ENCODE data around the gene CHIA. TPM values are rescaled to one million over a fixed set of nuclear protein-coding genes. Genes with fewer than 3 reads are reported as not detected.

Gene CHIA
- total RNA-seq, 1 experiment from 2014 or later, result not detected

- H3K56ac ChIP-seq (ENCODE audit: insufficient read length, low read depth, low read length), result no peak overlapping the region
- H2BK12ac ChIP-seq (ENCODE audit: insufficient read length, low read depth, low read length), result no peak overlapping the region
- WGBS (ENCODE audit: extremely low coverage, insufficient read length, low lambda C conversion rate), result no CpG with 5 or more reads among the region's 2 CpGs
- H3K27me3 ChIP-seq (ENCODE audit: insufficient read depth, low read length), result no peaks in the 10 kb centered on the region
- Mint-ChIP-seq H3K27ac (no peak overlapping the region), H3K36me3 (ENCODE audit: insufficient read depth in 1 of 3, low read depth in 3 of 3) (no peaks in the 10 kb centered on the region), H3K27me3 (ENCODE audit: low read depth) (peaks cover under 1% of the 10 kb centered on the region; the same call in 1 of the 2 replicates), H3K4me1 (no peaks in the 10 kb centered on the region), H3K9me3 (no peaks in the 10 kb centered on the region), H3K4me3 (no peak overlapping the region)
- no peak overlapping the region for H2BK120ac ChIP-seq (ENCODE audit: low read depth, low read length, poor library complexity, severe bottlenecking)
- H3T11ph ChIP-seq (ENCODE audit: low read length), result no peak overlapping the region
- H4K5ac ChIP-seq (ENCODE audit: insufficient read length, low read depth, low read length), result no peak overlapping the region
- H3K18ac ChIP-seq (ENCODE audit: insufficient read length, low read depth, low read length), result no peak overlapping the region
- no peak overlapping the region for H2BK20ac ChIP-seq (ENCODE audit: low read depth, low read length, poor library complexity, severe bottlenecking)
- no peaks in the 10 kb centered on the region for H3K9me3 ChIP-seq (ENCODE audit: control insufficient read depth, low read depth, low read length)
- H3K23me2 ChIP-seq (ENCODE audit: insufficient read length, low read depth, low read length, poor library complexity, severe bottlenecking), result no peaks in the 10 kb centered on the region
- no peak overlapping the region for H2BK15ac ChIP-seq (ENCODE audit: low read depth, low read length)
- no peak overlapping the region for H3K4me2 ChIP-seq (ENCODE audit: insufficient read depth, insufficient read length, low read length)
- no peak overlapping the region for H2BK5ac ChIP-seq (ENCODE audit: insufficient read length, low read length)
- H2AFZ ChIP-seq (ENCODE audit: low read length), result no peak overlapping the region
- H3K4me1 ChIP-seq (ENCODE audit: insufficient read depth, low read length), result no peaks in the 10 kb centered on the region
- no peak overlapping the region for H3K27ac ChIP-seq (ENCODE audit: insufficient read length, low read depth, low read length)
- no peaks in the 10 kb centered on the region for H3K79me2 ChIP-seq (ENCODE audit: insufficient read depth, low read length)
- no peak for DNase-seq
- H3K14ac ChIP-seq (ENCODE audit: insufficient read depth, low read length), result no peak overlapping the region
- no peak overlapping the region for H4K8ac ChIP-seq (replicated peaks; ENCODE audit: insufficient read length, low read depth, low read length)
- no peaks in the 10 kb centered on the region for H4K20me1 ChIP-seq (ENCODE audit: control insufficient read depth, insufficient read depth, insufficient read length)
- no peak for TF ChIP-seq CTCF (conservative IDR thresholded peaks at IDR 0.05)
- no peaks in the 10 kb centered on the region for H3K79me1 ChIP-seq (ENCODE audit: insufficient read depth, low read depth, low read length, poor library complexity, severe bottlenecking)
- no peak overlapping the region for H2AK5ac ChIP-seq (ENCODE audit: insufficient read length, low read length)
- H3K9ac ChIP-seq (ENCODE audit: extremely low read depth, insufficient read length, low read length), result no peak overlapping the region
- H4K91ac ChIP-seq (ENCODE audit: insufficient read length, low read depth, low read length), result no peak overlapping the region
- no peak overlapping the region for H3K23ac ChIP-seq (ENCODE audit: insufficient read length, low read depth, low read length)
- H3K4ac ChIP-seq (ENCODE audit: low read depth, low read length), result no peak overlapping the region
These were observed 4.8 kb upstream of the CHIA start for GRCh38 chr1:111285879-111286278.

Data from H9 (cell line).